Karpas-422 (cell line): ENCODE results near the gene CCIN. TPM values are rescaled to one million over a fixed set of nuclear protein-coding genes. Genes with fewer than 3 reads are reported as not detected.
A peak's percentile ranks its signal among the peaks of the same experiment; 100 is the strongest.

Source experiments
- DNase-seq: peaks from one replicate; pipeline ENCODE4 v3.0.0-alpha.2; 2015
- H2AFZ ChIP-seq: fragments of 200-600 bp; sonication (generic); 2 replicates; pipeline ENCODE4 v1.6.1; 2014; ENCODE audit warnings: antibody characterized with exemption, low read length, mixed read lengths
- H3K27ac ChIP-seq: fragments of 200-600 bp; sonication (generic); 2 replicates; pipeline ENCODE4 v1.5.1; 2014; ENCODE audit warnings: mild to moderate bottlenecking, low read length, moderate library complexity
- H3K27me3 ChIP-seq: fragments of 200-600 bp; sonication (generic); 2 replicates; pipeline ENCODE4 v1.6.1; 2014; ENCODE audit warnings: low read length, mixed read lengths
- H3K36me3 ChIP-seq: fragments of 200-600 bp; sonication (generic); 2 replicates; pipeline ENCODE4 v1.6.1; 2014; ENCODE audit warnings: low read length, mixed read lengths; ENCODE audit not compliant: insufficient read depth
- H3K4me1 ChIP-seq: fragments of 200-600 bp; sonication (generic); 2 replicates; pipeline ENCODE4 v1.6.1; 2014; ENCODE audit warnings: mild to moderate bottlenecking, low read length, mixed read lengths
- H3K4me2 ChIP-seq: fragments of 200-600 bp; sonication (generic); 2 replicates; pipeline ENCODE4 v1.6.1; 2014; ENCODE audit warnings: low read length, low read depth, mild to moderate bottlenecking; ENCODE audit not compliant: poor library complexity, severe bottlenecking
- H3K4me3 ChIP-seq: fragments of 200-600 bp; sonication (generic); 2 replicates; pipeline ENCODE4 v1.5.1; 2014; ENCODE audit warnings: mild to moderate bottlenecking, antibody characterized with exemption, low read length, mixed read lengths
- H3K79me2 ChIP-seq: fragments of 200-600 bp; sonication (generic); 2 replicates; pipeline ENCODE4 v1.6.1; 2014; ENCODE audit warnings: mild to moderate bottlenecking, low read length, mixed read lengths
- H3K9ac ChIP-seq: fragments of 200-600 bp; sonication (generic); 2 replicates; pipeline ENCODE4 v1.6.0; 2014; ENCODE audit warnings: low read length
- H3K9me2 ChIP-seq: fragments of 200-600 bp; sonication (generic), shearing (Covaris generic); replicated peaks from 2 replicates; pipeline ENCODE4 v1.6.0; 2014; ENCODE audit warnings: mild to moderate bottlenecking, low read length, moderate library complexity; ENCODE audit not compliant: insufficient read depth
- H3K9me3 ChIP-seq: fragments of 300-700, 200-600 bp; sonication (generic); 2 replicates; pipeline ENCODE4 v1.6.1; 2014; ENCODE audit warnings: low read length, mixed read lengths
- H4K20me1 ChIP-seq: fragments of 200-600 bp; sonication (generic); 2 replicates; pipeline ENCODE4 v1.6.1; 2014; ENCODE audit warnings: mild to moderate bottlenecking, antibody characterized with exemption, low read length, low read depth; ENCODE audit not compliant: insufficient read depth
- total RNA-seq: library from RNA; depleted of rRNA; stranded (reverse); fragments of >200 nt; shearing (Covaris generic); gene quantifications from 2 replicates; pipeline ENCODE4 v1.2.3, GENCODE V29; 2014; ENCODE audit warnings: low replicate concordance

Gene CCIN
- total RNA-seq, 1 experiment from 2014 or later: not detected

DNA sequence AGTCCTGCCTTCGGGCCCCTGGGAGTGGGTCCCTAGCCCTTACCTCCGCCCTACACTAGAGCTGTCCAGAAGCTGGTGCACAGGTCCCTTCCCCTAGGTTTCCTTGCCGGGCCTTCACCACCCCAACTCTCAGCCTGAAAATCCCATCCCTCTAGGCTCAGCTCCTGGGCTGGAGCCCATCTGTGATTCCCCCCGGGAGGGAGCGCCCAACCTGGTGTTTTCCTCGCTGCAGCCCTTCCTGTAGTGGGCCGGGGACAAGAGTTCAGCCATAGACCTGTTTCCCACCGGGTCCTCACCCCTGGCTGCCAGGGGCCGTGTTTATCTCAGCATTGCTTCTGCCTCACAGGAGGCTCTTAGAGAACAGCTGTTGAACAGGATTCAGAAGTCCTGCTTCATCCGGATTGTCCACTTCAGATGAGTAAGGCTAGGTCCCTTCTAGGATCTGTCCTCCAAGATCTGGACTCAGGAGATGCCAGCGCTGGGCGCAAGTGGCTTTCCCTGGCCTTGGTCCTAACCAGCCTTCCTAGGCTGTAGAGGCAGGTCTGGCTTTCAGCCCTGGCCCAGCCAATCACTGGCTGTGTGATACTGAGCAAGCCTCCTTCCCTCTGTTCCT lies 31.7 kb upstream of the CCIN start:
- no peaks in the 10 kb centered on the region for H3K36me3 ChIP-seq
- H3K27me3 ChIP-seq: peaks cover 3% of the 10 kb centered on the region; the same call in 1 of the 2 replicates
- H4K20me1 ChIP-seq: no peaks in the 10 kb centered on the region; the same call in 1 of the 2 replicates
- no peak for DNase-seq
- H3K4me2 ChIP-seq: peak overlapping the region; percentile 97
- H3K9me2 ChIP-seq: no peaks in the 10 kb centered on the region
- H3K79me2 ChIP-seq: no peaks in the 10 kb centered on the region
- peak overlapping the region; percentile 74 for H3K9ac ChIP-seq
- peak overlapping the region; percentile 79 for H3K4me3 ChIP-seq
- no peak overlapping the region for H3K27ac ChIP-seq
- H3K4me1 ChIP-seq: peaks cover 16% of the 10 kb centered on the region
- H3K9me3 ChIP-seq: no peaks in the 10 kb centered on the region
- no peak overlapping the region for H2AFZ ChIP-seq

DNA sequence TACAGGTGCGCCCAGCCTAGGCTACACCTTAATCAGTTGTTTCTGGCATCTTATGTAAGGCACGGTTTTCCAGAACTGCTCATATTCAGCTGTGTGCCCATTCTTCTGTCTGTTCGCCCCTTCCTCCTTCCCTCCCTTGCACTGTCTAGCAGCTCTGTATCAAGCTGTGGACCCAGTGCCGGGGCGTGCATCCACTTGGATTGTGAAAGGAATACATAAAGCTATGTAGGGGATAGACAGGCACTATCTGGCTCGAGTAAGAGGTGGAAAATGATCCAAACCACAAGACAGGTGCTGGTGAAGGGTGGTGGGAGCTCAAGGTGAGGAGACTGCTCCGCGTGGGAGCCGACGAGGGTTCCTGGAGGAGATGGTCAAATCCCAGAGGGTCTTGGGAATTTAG lies 30.7 kb upstream of the CCIN start:
- Histone ChIP-seq H4K20me1 (no peaks in the 10 kb centered on the region; the same call in 1 of the 2 replicates), H3K4me2 (no peak overlapping the region), H3K79me2 (no peaks in the 10 kb centered on the region), H3K9me3 (no peaks in the 10 kb centered on the region), H3K27ac (no peak overlapping the region), H3K9ac (no peak overlapping the region), H3K27me3 (peaks cover 3% of the 10 kb centered on the region; the same call in 1 of the 2 replicates), H3K9me2 (no peaks in the 10 kb centered on the region), H3K4me1 (peaks cover 21% of the 10 kb centered on the region), H3K36me3 (no peaks in the 10 kb centered on the region), H2AFZ (no peak overlapping the region), H3K4me3 (no peak overlapping the region)
- peak; percentile 6 for DNase-seq

DNA sequence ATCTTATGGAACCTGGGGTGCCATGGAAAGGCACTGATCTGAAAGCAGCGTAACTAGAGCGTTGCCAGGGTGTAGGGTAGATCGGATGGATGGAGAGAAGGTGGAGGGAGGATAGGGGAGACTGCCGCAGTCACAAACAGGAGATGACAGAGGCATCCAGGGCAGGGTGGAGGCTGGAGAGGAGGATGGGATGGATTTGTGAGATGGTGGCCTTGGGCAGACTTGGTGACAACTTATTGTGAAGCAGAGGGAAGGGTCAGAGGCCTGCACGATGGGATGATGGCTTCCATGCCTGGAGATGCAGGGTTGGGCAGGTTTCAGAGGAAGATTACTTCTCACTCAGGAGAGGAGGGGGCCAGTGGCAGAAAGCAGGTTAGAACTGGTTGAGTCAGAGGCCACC lies 30.3 kb upstream of the CCIN start:
- peaks cover 3% of the 10 kb centered on the region; the same call in 1 of the 2 replicates for H3K27me3 ChIP-seq
- H3K27ac ChIP-seq: no peak overlapping the region
- peaks cover 21% of the 10 kb centered on the region for H3K4me1 ChIP-seq
- no peak overlapping the region for H2AFZ ChIP-seq
- H3K79me2 ChIP-seq: no peaks in the 10 kb centered on the region
- H3K9me2 ChIP-seq: no peaks in the 10 kb centered on the region
- no peaks in the 10 kb centered on the region for H3K9me3 ChIP-seq
- peak; percentile 31 for DNase-seq
- H3K36me3 ChIP-seq: no peaks in the 10 kb centered on the region
- H4K20me1 ChIP-seq: no peaks in the 10 kb centered on the region; the same call in 1 of the 2 replicates
- H3K4me2 ChIP-seq: no peak overlapping the region
- H3K9ac ChIP-seq: no peak overlapping the region
- H3K4me3 ChIP-seq: no peak overlapping the region

DNA sequence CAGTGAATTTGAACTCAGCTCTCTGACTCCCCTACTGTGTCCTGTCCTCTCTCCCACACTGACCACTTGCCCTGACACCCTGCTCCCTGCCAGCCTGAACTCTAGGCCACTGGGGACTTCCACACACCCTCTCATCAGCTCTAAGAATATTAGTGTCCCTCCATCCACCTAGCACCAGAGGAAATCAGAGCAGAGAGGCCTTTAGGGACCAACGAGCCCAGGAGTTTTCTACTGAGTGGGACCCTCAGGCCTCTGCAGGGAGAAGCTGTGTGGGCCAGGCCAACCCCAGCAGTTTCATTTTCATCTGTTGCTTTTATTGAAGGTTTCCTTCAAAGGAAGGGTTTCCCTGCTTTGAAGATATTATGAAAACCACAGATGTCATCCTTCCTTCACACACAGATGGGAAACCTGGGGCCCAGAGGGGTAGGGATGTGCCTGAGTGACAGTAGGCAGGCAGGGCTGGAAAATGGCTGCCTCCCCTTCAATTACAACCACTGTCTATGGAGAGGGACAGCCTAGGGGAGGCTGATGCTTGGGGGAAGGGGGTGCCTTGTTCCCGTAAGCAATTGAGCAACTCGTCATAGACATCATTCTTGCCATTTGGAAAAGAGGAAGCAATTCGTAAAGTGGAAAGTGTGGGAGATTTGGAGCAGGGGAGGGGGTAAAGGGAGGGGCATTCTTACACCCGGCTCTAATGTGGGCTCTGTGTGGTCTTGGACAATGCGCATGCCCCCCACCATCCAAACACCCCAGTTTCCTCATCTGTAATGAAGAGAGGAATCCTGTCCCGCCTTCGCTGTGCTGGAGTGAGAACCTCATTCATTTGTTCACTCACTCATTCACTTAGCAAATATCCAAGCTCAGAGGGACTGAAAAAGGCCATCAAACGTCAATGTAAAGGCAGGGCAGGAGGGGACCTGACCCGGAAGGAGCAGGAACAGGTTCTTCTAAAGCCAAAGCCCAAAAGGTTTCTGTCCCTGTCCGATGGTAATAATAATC lies 28.8 kb upstream of the CCIN start:
- Histone ChIP-seq H3K79me2 (no peaks in the 10 kb centered on the region), H3K9me2 (no peaks in the 10 kb centered on the region), H3K27me3 (peaks cover 3% of the 10 kb centered on the region; the same call in 1 of the 2 replicates), H3K36me3 (no peaks in the 10 kb centered on the region), H3K27ac (no peak overlapping the region), H3K4me1 (peaks cover 21% of the 10 kb centered on the region), H3K9me3 (no peaks in the 10 kb centered on the region), H3K4me3 (no peak overlapping the region), H3K9ac (no peak overlapping the region), H2AFZ (no peak overlapping the region), H3K4me2 (no peak overlapping the region), H4K20me1 (no peaks in the 10 kb centered on the region; the same call in 1 of the 2 replicates)
- DNase-seq: peak; percentile 36

DNA sequence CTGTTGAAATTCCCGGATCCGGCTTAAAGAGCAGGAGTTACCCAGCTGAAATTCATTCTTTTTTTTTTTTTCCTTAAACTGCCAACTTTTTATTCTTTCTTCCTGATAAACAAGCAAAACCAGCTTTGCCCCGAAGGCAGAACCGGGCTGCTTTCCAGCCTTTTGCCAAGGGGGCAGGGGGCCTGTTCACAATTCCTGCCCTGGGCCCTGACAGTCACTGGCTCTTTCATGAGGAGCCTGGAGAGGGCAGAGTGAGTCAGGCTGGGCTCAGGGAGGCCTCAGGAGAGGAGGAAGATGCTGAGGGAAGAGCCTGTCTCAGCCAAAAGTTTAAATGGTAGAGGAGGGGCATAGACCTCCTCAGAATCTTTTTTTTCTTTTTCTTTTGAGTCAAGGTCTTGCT lies 27.9 kb upstream of the CCIN start:
- Histone ChIP-seq H3K9me2 (no peaks in the 10 kb centered on the region), H4K20me1 (no peaks in the 10 kb centered on the region; the same call in 1 of the 2 replicates), H3K9ac (no peak overlapping the region), H3K79me2 (no peaks in the 10 kb centered on the region), H3K9me3 (no peaks in the 10 kb centered on the region), H2AFZ (no peak overlapping the region), H3K36me3 (no peaks in the 10 kb centered on the region), H3K4me3 (no peak overlapping the region), H3K4me1 (peaks cover 14% of the 10 kb centered on the region), H3K27ac (no peak overlapping the region), H3K4me2 (no peak overlapping the region), H3K27me3 (peaks cover 3% of the 10 kb centered on the region; the same call in 1 of the 2 replicates)
- DNase-seq: peak; percentile 22

DNA sequence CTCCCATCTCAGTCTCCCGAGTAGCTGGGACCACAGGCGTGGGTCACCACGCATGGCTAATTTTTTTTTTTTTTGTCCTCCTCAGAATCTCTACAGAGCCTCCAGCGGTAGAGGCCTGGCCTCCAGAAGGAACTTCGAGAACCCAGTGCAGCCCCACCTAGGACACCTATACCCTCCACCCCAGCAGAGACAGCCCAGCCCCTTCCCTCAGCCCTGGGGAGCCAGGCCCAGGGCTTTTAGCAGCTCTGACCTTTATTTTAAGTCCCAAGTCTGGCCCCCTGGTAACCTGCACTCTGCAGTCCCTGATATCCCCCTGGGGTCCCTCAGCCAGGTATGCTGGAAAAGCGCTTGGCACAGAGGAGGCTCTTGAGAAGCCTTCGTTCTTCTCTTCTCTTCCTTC lies 27.4 kb upstream of the CCIN start:
- H3K4me2 ChIP-seq: no peak overlapping the region
- no peaks in the 10 kb centered on the region; the same call in 1 of the 2 replicates for H4K20me1 ChIP-seq
- H3K4me1 ChIP-seq: peaks cover 12% of the 10 kb centered on the region
- H3K9me3 ChIP-seq: no peaks in the 10 kb centered on the region
- no peak overlapping the region for H3K27ac ChIP-seq
- H3K9me2 ChIP-seq: no peaks in the 10 kb centered on the region
- no peak overlapping the region for H3K9ac ChIP-seq
- peak; percentile 5 for DNase-seq
- no peaks in the 10 kb centered on the region for H3K36me3 ChIP-seq
- H3K79me2 ChIP-seq: no peaks in the 10 kb centered on the region
- H3K4me3 ChIP-seq: no peak overlapping the region
- peaks cover 3% of the 10 kb centered on the region; the same call in 1 of the 2 replicates for H3K27me3 ChIP-seq
- no peak overlapping the region for H2AFZ ChIP-seq

DNA sequence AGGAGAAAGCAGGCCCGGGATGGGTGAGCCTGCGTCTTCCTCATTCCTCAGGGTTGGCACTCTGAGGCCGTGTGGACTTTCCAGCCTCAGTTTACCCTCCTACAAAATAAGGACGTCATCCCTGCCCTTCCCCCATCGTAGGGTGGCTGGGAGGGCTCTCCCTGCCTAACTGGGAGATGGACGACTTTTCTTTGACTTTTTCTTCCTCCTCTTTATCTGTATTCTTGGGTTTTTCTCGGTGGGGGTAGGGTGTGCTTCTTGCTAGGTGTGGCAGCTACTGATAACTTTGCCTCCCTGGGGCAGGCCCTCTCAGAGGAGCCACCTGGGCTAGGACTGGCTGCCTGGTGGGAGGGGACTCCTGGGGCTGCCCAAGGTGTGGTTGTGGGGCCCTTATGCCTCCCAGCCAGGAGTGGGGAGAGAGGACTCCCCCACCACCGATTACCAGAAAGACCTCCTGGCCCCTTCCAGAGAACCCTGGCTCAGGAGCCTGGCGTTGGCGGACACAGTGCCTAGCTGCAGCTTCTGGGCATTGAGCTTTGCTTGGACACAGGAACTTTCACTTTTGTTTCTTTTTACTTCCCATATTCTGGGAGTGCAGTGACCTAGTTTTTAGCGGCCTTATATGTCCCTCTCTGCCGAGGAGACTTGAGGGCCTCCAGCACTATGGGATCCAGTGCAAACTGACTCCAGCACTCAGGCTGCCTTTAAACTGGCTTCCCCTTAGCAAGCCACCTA lies 26.5 kb upstream of the CCIN start:
- Histone ChIP-seq H3K4me1 (peaks cover 4% of the 10 kb centered on the region; the same call in 1 of the 2 replicates), H3K27ac (no peak overlapping the region), H3K36me3 (no peaks in the 10 kb centered on the region), H3K4me2 (peak overlapping the region; percentile 26), H3K27me3 (no peaks in the 10 kb centered on the region), H4K20me1 (no peaks in the 10 kb centered on the region), H3K9me3 (no peaks in the 10 kb centered on the region), H3K9me2 (no peaks in the 10 kb centered on the region), H3K4me3 (no peak overlapping the region), H3K9ac (peak overlapping the region; percentile 35), H3K79me2 (no peaks in the 10 kb centered on the region), H2AFZ (peak overlapping the region; percentile 14; the same call in 1 of the 2 replicates)
- peak; percentile 38 for DNase-seq
